GM12801 (cell line): Measurements from ENCODE around the gene NKX2-4.

Experiments used
- CTCF ChIP-seq: IDR thresholded peaks from one replicate; pipeline ENCODE4 v1.5.1; 2011; ENCODE audit warnings: control low read depth; ENCODE audit not compliant: insufficient read length; ENCODE audit errors: extremely low read depth

The NKX2-4 gene

GRCh38 chr20:21395666-21396598 is 1.4 kb downstream of the NKX2-4 start:
- no peak for TF ChIP-seq CTCF

- TF ChIP-seq CTCF, result no peak
Observed at GRCh38 chr20:21395051-21395665, 2.2 kb downstream of the NKX2-4 start.

DNA sequence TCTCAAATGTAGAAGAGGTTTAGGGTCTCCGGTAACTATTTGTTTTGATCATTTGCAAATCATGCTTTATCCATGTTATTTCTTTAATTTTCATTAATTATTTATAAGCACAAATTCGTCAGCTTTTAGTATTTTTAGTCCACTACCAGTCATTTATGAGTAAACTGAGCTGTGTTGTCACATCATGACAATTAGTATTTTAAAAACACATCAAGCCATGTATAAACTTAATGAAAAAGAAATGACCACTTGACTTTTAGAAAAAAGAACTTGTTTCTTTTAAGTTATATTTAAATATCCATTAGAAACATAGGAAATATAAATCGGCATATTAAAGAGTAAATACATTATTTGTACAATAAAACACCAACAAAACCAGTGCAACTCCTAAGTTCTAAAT is 2.8 kb downstream of the NKX2-4 start:
- no peak for TF ChIP-seq CTCF

DNA sequence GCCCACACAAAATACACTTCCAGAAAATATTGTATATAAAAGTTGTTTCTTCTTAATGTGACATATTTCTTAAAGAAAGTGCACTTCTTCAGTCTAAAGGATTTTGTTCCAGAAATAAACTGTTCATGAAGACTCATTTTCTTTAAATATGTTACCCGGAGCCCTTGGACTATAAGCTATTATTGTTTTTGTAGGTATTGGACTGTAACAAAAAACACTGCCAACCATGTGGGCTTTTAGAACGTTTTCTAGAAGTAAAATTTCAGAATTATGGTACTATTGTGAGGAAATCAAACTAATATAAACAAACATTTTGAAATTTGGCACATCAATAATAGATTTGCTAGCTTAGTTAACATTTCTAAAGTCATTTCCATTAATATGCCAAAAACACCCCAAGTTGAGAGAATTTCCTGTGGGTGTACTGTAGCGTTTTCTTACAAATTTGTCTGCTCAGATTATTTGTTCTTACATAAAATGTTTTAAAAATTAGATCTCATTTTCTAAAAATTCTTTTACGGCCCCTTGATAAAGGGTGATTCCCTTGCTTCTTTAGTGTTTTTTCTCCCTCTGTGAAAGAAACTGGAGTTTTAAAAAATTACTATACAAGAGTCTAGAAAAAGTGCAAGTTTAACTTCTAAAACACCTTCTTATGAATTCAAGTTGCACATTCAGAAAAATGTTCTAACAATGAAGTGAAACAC is 3.4 kb downstream of the NKX2-4 start:
- TF ChIP-seq CTCF, result no peak

DNA sequence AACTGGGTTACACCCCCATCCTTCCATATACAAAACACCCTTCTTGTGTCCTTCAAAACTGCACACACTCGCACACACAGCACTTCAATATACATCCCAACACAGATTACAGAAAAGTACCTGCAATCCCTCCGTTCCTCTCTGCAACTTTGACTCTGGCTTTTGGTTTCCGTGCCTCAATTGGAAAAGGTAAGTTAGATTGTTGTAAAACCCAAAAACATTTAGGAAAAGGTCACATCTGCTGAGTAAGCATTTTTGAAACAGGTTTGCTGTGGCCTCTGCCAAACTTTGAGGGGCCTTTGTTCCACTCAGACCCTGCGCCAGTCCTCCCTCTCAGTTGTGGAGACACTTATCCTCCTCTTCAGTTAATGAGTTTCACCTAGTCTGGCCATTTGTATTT is 4.2 kb downstream of the NKX2-4 start:
- TF ChIP-seq CTCF, result no peak

GRCh38 chr20:21391972-21392352 is 5.4 kb downstream of the NKX2-4 start:
- TF ChIP-seq CTCF, result no peak
